GM19452 (cell line): ENCODE data around the gene POLR2C.

Experiments used
- ATAC-seq: cut with Tn5 transposase; IDR thresholded peaks from one replicate; pipeline ENCODE4 v1.9.1; 2021; ENCODE audit not compliant: unreplicated experiment

POLR2C gene

DNA sequence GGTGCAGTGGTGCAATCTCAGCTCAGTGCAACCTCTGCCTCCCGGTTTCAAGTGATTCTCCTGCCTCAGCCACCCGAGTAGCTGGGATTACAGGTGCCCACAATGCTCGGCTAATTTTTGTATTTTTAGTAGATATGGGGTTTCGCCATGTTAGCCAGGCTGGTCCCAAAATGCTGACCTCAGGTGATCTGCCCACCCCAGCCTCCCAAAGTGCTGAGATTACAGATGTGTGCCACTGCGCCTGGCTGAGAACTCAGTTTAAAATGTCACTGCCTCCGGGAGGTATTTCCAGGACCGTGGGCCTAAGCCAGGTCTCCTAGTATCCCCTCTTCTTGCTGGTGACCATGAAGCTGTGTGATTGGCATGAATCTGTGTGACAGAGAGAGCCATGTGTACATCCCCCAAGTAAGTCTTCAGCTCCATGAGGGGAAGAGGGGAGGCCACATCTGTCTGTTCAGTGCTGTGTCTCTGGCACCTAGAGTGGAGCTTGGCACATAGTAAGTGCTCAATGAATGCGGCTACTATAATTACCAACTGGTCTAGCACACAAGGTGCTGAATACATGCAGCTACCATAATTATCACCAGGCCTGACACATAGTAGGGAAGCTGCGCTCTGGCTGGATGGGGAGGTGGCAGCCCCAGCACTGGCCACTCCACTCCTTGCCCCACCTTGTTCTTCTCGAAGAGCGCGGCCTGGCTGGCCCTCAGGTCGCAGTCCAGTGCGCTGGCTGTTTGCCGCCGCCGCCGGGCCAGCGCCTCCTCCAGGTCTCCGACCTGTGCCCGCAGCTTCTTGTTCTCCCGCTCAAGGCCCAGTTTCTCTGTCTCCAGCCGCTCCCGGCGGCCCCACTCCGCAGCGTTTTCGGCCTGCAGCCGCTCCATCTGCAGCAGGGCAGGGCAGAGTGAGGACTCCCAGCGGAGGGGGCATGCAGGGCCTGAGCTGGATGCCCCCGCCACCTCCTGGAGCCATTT is 55.2 kb downstream of the POLR2C start:
- no peak for ATAC-seq

DNA sequence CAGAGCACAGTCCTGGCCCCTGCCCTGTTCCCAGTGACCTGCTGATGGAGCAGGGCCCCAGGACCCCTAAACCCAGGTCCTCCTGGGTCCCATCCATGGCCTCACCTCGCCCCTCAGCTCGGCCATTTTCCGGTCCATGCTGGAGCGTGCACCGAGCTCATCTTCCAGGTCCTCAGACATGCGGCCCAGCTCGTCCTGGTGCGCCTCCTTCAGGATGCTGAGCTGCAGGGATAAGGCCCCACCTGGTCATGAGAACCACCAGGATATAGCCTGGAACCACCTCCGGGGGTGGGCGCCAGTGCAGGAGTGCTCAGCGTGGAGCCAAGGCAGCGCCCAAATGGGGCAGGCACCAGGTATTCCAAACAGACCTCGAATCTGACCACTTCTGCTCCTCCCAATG is 56.0 kb downstream of the POLR2C start:
- no peak for ATAC-seq

DNA sequence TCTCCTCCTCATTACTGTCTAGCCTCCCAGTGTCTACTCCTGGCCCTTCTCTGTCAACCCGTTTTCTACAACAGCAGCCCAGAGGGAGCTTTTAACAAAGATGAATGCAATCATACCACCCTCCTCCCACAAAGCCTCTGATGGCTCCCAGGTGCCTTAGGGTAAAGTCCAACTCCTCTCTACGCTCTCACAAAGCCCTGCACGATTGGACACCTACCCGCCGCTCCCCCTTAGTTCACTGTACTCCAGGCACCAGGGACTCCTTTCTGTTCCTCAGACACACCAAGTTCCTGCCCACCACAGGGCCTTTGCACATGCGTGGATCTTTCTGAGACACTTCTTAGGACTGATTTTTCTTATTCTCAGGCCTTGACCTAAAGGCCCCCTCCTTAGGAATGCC is 56.4 kb downstream of the POLR2C start:
- no peak for ATAC-seq

DNA sequence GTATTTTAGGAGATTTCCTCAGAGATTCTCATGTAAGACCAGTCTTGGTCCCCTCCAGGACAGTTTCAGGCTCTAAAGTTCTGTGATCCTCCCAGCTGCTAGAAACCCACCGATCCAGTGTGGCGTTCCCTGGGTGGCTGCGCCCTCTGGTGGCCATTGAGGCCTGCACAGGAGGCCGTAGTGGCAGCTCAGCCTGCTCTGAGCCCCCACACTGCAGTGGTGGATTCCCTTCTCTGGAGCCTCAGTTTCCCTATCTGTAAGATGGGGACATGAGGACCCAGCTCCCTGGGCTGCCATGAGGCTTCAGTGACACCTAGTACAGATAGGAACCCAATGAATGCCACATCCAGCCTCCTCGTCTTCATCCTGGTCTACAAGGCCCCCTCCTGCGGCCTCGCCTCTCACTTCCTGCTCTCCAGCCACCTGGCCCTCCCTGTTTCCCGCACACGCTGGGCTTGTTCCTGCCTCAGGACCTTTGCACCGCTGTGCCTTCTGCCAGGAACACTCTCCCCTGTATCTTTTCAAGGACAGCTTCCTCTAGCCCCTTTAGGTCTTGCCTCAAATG is 57.4 kb downstream of the POLR2C start:
- no peak for ATAC-seq
